HG03469 (cell line): ENCODE measurements around the gene RAI1.
"Not testable (repeated sequence)": the region's sequence is repeated elsewhere in the genome, so short reads cannot be mapped to it uniquely, and the experiment has no call there.

Experiments
- ATAC-seq: cut with Tn5 transposase; IDR thresholded peaks from one replicate; pipeline ENCODE4 v1.9.1; 2021; ENCODE audit warnings: mild to moderate bottlenecking, moderate library complexity, moderate number of reproducible peaks; ENCODE audit not compliant: unreplicated experiment

Gene RAI1

DNA sequence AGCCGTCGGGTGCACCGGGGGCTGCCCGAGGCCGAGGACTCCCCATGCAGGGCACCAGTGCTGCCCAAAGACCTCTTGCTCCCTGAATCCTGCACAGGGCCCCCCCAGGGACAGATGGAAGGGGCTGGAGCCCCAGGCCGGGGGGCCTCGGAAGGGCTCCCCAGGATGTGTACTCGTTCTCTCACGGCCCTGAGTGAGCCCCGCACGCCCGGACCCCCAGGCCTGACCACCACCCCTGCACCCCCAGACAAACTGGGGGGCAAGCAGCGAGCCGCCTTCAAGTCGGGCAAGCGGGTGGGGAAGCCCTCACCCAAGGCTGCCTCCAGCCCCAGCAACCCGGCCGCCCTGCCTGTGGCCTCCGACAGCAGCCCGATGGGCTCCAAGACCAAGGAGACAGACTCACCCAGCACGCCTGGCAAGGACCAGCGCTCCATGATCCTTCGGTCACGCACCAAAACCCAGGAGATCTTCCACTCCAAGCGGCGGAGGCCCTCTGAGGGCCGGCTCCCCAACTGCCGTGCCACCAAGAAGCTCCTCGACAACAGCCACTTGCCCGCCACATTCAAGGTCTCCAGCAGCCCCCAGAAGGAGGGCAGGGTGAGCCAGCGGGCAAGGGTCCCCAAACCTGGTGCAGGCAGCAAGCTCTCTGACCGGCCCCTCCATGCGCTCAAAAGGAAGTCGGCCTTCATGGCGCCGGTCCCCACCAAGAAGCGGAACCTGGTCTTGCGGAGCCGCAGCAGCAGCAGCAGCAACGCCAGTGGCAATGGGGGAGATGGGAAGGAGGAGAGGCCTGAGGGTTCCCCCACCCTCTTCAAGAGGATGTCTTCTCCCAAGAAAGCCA lies 114.9 kb downstream of the RAI1 start:
- no peak for ATAC-seq

DNA sequence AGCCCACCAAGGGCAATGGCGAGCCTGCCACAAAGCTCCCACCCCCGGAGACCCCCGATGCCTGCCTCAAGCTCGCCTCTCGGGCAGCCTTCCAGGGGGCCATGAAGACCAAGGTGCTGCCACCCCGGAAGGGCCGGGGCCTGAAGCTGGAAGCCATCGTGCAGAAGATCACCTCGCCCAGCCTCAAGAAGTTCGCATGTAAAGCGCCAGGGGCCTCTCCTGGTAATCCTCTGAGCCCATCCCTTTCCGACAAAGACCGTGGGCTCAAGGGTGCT lies 115.5 kb downstream of the RAI1 start:
- no peak for ATAC-seq

GRCh38 chr17:17797119-17797809 lies 116.0 kb downstream of the RAI1 start:
- ATAC-seq = no peak

- ATAC-seq = no peak
Measured at GRCh38 chr17:17798010-17798556, 116.8 kb downstream of the RAI1 start.

- ATAC-seq = no peak
Measured at GRCh38 chr17:17798573-17799255, 117.5 kb downstream of the RAI1 start.

DNA sequence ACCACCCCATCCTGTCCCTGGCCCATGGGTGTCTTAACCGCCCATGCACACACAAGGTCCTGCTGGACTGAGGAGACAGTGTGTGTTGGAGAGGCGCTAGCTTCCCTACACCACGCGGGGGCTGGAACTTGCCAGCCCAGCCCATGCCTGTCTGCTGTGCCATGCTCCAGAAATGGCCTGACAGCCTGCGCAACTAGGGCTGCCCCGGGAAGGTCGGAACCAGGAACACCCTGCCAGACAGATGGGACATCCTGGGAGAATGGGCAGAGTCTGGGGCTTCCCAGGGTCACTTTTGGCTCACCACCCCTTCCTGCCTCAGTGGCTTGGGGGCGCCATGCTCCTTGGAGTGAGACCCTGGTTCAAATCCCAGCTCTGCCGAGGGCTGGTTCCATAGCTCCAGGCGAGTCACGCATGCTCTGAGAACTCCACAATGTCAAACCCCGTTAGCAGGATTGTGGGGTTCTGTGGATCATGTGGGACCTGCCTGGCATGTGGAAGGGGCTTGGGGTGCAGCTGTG lies 119.3 kb downstream of the RAI1 start:
- ATAC-seq = no peak

DNA sequence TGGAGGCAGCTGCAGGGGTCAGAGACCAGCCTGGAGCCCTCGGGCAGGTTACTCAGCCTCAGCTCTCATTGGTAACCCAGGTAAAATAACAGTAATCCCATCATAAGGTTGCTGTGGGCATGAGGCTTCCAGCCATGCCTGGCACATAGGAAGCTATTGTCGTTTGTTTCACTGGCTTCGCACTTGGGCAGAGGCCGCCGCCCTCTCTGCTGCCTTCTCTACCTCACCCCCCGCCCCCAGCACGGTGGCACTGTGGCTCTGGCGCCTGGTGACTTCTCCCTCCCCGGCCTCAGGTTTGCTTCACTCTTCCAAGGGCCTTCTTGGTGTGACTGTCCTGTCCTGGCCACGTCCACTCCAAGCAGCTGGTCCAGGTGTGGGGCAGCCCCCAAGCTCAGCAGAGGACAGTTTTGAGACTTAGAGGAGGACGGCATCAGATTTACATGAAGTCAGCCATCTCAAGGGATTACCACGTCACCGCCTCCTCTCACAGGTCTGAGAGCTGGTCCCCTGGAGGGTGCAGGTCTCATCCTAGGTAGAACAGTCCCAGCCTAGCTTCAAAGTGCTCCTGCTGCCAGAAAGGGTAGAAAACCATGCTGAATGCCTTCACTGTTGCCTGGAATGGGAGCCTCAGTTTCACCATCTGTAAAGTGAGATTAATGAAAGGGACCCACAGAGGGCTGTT lies 120.7 kb downstream of the RAI1 start:
- ATAC-seq = no peak

- ATAC-seq = no peak
Measured at GRCh38 chr17:17804007-17804406, 122.7 kb downstream of the RAI1 start.

DNA sequence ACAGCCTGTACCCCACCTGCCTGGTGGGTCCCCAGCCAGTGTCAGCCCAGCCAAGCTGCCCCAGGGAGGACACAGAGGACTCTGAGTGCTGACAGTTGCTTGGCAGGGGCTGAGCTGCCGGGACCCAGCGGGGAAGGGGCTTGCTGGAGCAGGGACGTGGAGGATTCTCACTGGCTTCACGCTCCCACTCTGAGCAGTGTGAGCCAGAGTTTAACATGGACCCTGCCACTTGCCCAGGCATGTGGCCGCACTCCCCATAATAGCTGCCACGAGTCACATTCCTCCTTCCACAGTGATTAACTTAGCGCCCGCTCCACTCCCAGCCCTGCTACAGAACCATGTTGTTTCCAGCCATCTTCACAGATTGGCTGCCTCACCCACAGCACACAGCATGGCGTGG lies 124.3 kb downstream of the RAI1 start:
- no peak for ATAC-seq

DNA sequence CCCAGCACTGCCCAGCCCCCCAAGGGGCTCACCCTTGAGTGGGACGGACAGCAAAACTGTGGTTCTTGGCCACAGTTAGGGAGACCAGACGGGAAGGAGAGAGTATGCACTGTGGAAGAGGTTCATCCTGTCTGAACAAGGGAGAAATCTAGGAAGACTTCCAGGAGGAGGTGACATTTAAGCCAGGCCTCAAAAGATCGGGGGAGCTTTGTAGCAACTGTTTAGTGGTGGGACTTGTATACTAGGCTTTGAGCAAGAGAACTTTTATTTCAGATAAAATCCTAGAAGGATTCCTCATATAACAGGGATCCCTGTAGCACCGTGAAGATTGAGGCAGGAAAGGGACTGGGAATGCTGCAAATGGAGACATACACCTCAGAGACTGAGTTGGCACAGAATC lies 124.8 kb downstream of the RAI1 start:
- no peak for ATAC-seq

DNA sequence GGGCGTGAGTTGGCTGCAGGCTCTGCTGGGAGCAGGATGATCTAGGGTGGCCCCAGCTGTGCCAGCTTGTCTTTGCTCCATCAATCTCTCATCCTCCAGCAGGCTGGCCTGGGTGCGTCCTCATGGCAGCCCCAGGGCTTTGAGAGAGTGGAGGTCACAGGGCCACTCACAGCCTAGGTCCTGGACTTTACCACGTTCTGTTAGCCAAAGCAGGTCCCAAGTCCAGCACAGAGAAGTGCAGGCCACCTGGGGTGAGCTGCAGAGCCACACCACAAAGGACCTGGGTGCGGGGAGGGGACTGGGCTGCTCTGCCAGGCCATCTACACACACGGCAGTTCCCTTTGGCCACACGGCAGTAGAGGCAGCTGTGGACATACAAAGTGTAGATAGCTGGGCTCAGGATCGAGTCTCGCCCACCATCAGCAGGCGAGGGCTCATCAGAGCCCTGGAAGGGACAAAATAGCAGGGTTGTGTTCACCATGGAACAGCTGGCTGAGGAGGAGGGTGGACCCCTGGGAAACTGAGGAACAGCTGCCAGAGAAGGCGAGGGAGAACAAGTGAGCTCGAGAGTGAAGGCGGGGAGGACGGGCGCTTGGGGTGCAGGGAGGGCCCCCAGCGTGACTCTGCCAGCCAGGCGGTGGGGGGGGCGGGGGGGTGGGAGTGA lies 125.5 kb downstream of the RAI1 start:
- no peak for ATAC-seq

DNA sequence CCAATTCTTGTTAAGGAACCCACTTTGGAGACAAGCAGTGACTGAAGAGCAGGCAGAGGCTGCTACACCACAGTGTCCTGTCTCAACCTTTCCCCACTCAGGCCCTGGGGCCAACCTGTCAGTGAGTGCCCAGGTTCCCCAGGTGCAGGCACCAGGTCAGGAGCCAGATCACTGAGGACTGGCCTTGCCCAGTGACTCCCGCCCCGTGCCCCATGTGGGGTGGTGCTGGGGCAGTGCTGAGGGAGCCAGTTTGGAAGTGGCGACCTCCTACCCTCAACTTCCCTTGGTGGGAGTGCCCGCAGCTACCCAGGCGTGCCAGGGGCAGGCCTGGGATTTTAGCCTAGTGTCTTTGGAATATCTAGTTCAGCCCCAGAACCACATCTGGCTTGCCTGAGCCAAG lies 126.2 kb downstream of the RAI1 start:
- no peak for ATAC-seq

- ATAC-seq = not testable (repeated sequence)
Measured at GRCh38 chr17:17808200-17808599, 126.9 kb downstream of the RAI1 start.

- ATAC-seq = no peak
Measured at GRCh38 chr17:17808706-17809432, 127.6 kb downstream of the RAI1 start.

GRCh38 chr17:17809531-17810083 lies 128.3 kb downstream of the RAI1 start:
- ATAC-seq = no peak

GRCh38 chr17:17810084-17810894 lies 129.0 kb downstream of the RAI1 start:
- ATAC-seq = no peak

DNA sequence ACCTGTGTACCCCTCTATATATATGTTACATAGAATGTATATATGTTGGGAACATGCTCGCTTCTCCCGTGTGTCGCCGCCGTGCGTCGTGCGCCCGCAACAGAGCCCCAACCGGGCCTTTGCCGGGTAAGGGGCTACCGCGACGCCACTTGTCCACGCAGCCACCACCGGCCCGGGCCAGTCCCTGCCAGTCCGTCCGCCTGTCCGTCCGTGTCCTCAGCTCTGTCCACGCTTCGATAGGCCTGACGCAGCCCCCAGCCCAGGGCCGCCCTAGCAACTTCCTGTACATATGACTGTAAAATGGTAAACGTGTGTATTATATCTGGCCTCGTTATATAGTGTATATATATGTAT lies 129.6 kb downstream of the RAI1 start:
- ATAC-seq = no peak

- ATAC-seq = no peak
Measured at GRCh38 chr17:17811381-17812210, 130.3 kb downstream of the RAI1 start.
